ENCODE measurements around the gene SLC31A1.

GRCh38 chr9:113298311-113298710 lies 77.0 kb downstream of the SLC31A1 start:
- no peak for TF ChIP-seq CTCF (IDR thresholded peaks at IDR 0.05)
- no peak for TF ChIP-seq POLR2A (IDR thresholded peaks at IDR 0.05)

Data from lower leg skin (tissue), 3 donors.